Ovary (tissue), 9 donors: Measurements from ENCODE around the gene RPN2. TPM values are rescaled to one million over a fixed set of nuclear protein-coding genes. Genes with fewer than 3 reads are reported as not detected.

ENCODE experiments used
- DNase-seq, 5 donors: peaks; one replicate each; pipeline ENCODE4 v3.0.0-alpha.2; 2019 to 2020
- H3K27ac ChIP-seq, 2 donors: fragments of 200-600 bp; one replicate each; pipeline versions ENCODE4 v1.5.1 to v1.8.0; 2019 to 2022
- H3K27me3 ChIP-seq: fragments of 200-600 bp; one replicate; pipeline ENCODE4 v1.8.0; 2022
- H3K36me3 ChIP-seq: fragments of 200-600 bp; sonication (generic); one replicate; pipeline ENCODE4 v1.5.1; 2019
- H3K4me1 ChIP-seq: one replicate; pipeline ENCODE4 v1.8.1; 2013; ENCODE audit warnings: mild to moderate bottlenecking, moderate library complexity; ENCODE audit not compliant: insufficient read depth
- H3K4me3 ChIP-seq: fragments of 200-600 bp; sonication (generic); one replicate; pipeline ENCODE4 v1.5.1; 2017
- H3K9me3 ChIP-seq, 2 donors: fragments of 200-600 bp in 1 of 2; sonication (generic) in 1 of 2; one replicate each; pipeline versions ENCODE4 v1.5.1 to v1.8.1; 2013 to 2019; ENCODE audit warnings: mild to moderate bottlenecking in 1 of 2, moderate library complexity in 1 of 2
- CTCF ChIP-seq, 3 donors: fragments of 450-650 bp in 2 of 3; fragments of 200-600 bp in 1 of 3; IDR thresholded peaks; one replicate each; pipeline versions ENCODE4 v1.5.1 to v1.8.0; 2016 to 2022; ENCODE audit warnings: antibody characterized with exemption in 3 of 3, mild to moderate bottlenecking in 1 of 3
- EP300 ChIP-seq: sonication (generic); formaldehyde crosslinking; IDR thresholded peaks from one replicate; pipeline ENCODE4 v1.6.1; 2017; ENCODE audit warnings: antibody characterized with exemption
- POLR2A ChIP-seq: fragments of 450-650 bp; IDR thresholded peaks from one replicate; pipeline ENCODE4 v1.6.1; 2017; ENCODE audit warnings: antibody characterized with exemption, mild to moderate bottlenecking, moderate library complexity
- WGBS, 3 donors: extraction: QIAGEN DNeasy Blood & Tissue Kit in 1 of 3; methylation state at CpG; one replicate each; pipeline versions ENCODE4 v1.1.5 to v1.1.7; 2013 to 2017; 5-methylcytosine and 5-hydroxymethylcytosine counted together
- intact Hi-C, 4 donors: fragments of 100-400 bp; cut with DNase I; formaldehyde crosslinking; loops; one replicate each; pipeline versions ENCODE4 v1.11.0 to v1.15.1; 2022 to 2023
- polyA plus RNA-seq, 2 donors: library from polyadenylated mRNA; stranded (reverse); fragments of 200-250 nt in 1 of 2; fragments of 350-450 nt in 1 of 2; fragmentation: Illumina TruSeq in 1 of 2; extraction: RNeasy Lipid Tissue Mini Kit (QIAGEN cat#74804) in 1 of 2; gene quantifications; one replicate each; pipeline ENCODE4 v1.2.3, GENCODE V29; 2013 to 2014
- total RNA-seq, 7 donors: library from RNA; depleted of rRNA in 2 of 7; stranded (reverse); fragments of >200 nt in 2 of 7; fragmentation: NEBNext Ultra II Directional in 3 of 7; extraction: Animal tissue kit (Norgen Biotek cat#: 25700) in 3 of 7; gene quantifications; one replicate each; pipeline versions ENCODE4 v1.1.0 to v1.2.4, GENCODE V29; 2016 to 2023
- donor health status: DM: no; HTN: no; CAD: no; lungs with moderate emphysema.
- donor health status: DM: no; HTN: no; CAD: no.
- donor health status: Bipolar disorder and iron deficiency.
- donor health status: DM: yes; HTN: yes; CAD: no.
- donor health status: DM: no; HTN: no; CAD: no.
- donor health status: DM: yes; HTN: yes; CAD: no.

Gene RPN2
- total and polyA plus RNA-seq, 9 donors, result 58.3 to 213 (median 102) TPM

- DNase-seq, result no peak
- Histone ChIP-seq H3K9me3 (no peaks in the 10 kb centered on the region), H3K4me3 (no peak overlapping the region), H3K27ac (no peak overlapping the region), H3K4me1 (no peaks in the 10 kb centered on the region), H3K36me3 (no peaks in the 10 kb centered on the region), H3K27me3 (no peaks in the 10 kb centered on the region)
- 98 to 100% (median 100%) methylated on average over 1 of the region's 1 CpG for WGBS, 3 donors
- TF ChIP-seq POLR2A, result no peak
- TF ChIP-seq CTCF (IDR thresholded peaks at IDR 0.05), result no peak
- no peak for TF ChIP-seq EP300
- intact Hi-C loops, result no loop called here
Observed at GRCh38 chr20:37165031-37165430, 14.1 kb upstream of the RPN2 start.

GRCh38 chr20:37166867-37167266 is 12.3 kb upstream of the RPN2 start:
- no peak overlapping the region for H3K27ac ChIP-seq
- WGBS, 3 donors, result 95 to 99% (median 96%) methylated on average over 5 of the region's 5 CpGs
- intact Hi-C loops, result no loop called here
- no peaks in the 10 kb centered on the region for H3K27me3 ChIP-seq
- H3K4me3 ChIP-seq, result no peak overlapping the region
- H3K9me3 ChIP-seq, result no peaks in the 10 kb centered on the region
- no peaks in the 10 kb centered on the region for H3K4me1 ChIP-seq
- TF ChIP-seq POLR2A, result no peak
- TF ChIP-seq EP300, result no peak
- no peak for TF ChIP-seq CTCF (IDR thresholded peaks at IDR 0.05)
- DNase-seq, result no peak
- H3K36me3 ChIP-seq, result no peaks in the 10 kb centered on the region

- Histone ChIP-seq H3K36me3 (no peaks in the 10 kb centered on the region), H3K4me1 (no peaks in the 10 kb centered on the region), H3K27ac (no peak overlapping the region), H3K27me3 (no peaks in the 10 kb centered on the region), H3K9me3 (no peaks in the 10 kb centered on the region), H3K4me3 (no peak overlapping the region)
- DNase-seq, result no peak
- 93 to 96% (median 94%) methylated on average over 4 of the region's 4 CpGs for WGBS, 3 donors
- TF ChIP-seq POLR2A, result no peak
- no peak for TF ChIP-seq EP300
- TF ChIP-seq CTCF (IDR thresholded peaks at IDR 0.05), result no peak
- intact Hi-C loops, result no loop called here
Observed at GRCh38 chr20:37172836-37173235, 6.3 kb upstream of the RPN2 start.

- TF ChIP-seq CTCF (IDR thresholded peaks at IDR 0.05) (no peak), POLR2A (no peak), EP300 (no peak)
- DNase-seq, result no peak
- intact Hi-C loops, result no loop called here
- no peaks in the 10 kb centered on the region for H3K27me3 ChIP-seq
- H3K4me3 ChIP-seq, result peak overlapping the region; percentile 95
- peak overlapping the region; percentile 84 to 99 for H3K27ac ChIP-seq
- peaks cover 9% of the 10 kb centered on the region for H3K4me1 ChIP-seq
- no peaks in the 10 kb centered on the region for H3K36me3 ChIP-seq
- 5 to 8% (median 6%) methylated on average over 14 to 15 of the region's 15 CpGs for WGBS, 3 donors
- H3K9me3 ChIP-seq, result no peaks in the 10 kb centered on the region
Observed at GRCh38 chr20:37179683-37180524, 774 bp downstream of the RPN2 start.
